Putamen (tissue), 1 donor: ENCODE data around the gene BPIFB1.

Experiments
- DNase-seq: peaks from one replicate; pipeline ENCODE4 v3.0.0-alpha.2; 2016; ENCODE audit warnings: low spot score

Gene BPIFB1

DNA sequence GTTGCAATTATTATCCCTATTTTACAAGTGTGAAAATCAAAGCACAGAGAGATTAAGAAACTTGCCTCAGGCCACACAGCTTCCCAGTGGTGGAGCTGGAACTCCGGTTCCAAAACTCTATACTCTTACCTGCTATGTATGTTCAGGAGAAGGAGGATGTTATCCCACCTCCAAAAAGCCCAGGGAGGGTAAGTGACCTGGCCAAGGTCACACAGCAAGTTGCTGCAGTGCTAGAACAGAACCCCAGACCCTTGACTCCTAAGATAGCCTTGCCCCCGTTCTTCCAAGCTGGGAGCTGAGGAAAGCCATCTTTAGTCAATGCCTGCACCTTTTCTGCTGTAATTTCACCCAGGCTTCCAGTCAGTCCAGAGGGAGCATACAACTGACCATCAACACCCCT is 42.3 kb downstream of the BPIFB1 start:
- DNase-seq = no peak

DNA sequence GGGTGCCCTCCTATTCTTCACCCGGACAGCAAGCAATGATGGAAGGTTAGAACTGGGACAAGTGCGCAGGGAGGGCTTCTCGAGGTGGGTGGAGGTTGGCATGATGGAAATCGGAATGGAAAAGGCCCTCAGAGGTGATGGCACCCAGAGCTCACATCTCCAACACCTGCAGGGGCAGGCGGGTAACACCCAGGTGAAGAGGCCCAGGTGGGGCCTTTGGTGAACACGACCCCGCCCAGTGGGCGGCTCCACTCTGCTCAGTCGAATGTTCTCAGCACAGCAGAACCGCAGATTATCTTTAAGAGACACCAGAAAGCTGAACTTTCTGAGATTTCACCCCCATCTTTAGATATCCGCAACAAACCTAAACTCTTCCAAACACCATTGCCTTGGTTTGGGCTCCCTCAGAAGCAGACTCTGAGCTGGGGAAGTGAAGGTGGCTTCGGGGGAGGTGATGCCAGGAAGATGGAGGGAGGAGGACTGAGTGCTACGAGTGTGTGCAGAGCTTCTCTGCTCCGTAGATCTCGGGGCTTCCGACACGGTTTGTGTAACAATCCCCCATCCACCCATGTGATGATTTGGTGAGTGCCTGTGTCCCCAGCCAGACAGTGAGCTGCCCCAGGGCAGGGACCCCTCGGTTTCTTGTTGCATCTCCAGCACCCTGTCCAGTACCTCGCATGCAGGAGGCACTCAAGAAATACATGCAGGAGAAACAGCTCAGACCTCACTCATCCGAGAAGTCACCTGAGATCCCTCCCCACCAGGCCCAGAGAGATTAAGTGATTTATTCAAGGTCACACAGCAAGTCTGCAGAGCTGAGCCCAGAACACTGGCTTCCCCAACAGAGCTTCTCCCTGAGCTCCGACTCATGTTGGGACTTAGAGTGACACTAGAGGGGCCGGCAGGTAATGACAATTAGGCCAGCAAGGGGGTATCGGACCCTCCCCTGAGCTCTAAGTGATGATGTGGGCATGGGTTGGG is 45.4 kb downstream of the BPIFB1 start:
- no peak for DNase-seq

DNA sequence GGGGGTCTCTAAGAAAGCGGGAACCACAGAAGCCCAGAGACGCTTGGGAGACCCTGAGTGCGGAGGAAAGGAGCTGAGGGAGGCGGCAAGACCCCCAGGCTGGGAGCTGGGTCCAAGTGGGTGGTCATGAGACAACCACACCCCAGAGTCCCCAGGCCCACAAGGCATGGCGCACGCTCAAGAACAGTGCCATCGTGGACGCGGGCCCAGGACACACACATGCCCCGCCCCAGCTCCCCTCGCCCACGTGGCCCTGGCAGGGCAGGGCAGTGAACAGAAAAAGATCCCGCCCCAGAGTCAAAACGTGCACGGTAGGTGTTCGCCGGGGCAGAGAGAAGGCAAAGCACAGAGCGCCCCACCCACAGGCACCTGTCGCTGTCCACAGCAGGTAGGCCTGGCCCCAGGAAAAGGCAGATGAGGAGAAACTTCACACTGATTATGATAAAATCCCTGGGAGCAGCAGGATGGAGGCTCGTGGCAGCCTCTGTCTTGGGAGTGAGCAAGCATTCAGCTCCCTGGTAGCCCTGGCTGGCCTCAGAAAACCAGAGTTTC is 50.0 kb downstream of the BPIFB1 start:
- no peak for DNase-seq

- DNase-seq = no peak
These were observed 50.6 kb downstream of the BPIFB1 start for GRCh38 chr20:33333616-33334015.

- DNase-seq = no peak
These were observed 51.1 kb downstream of the BPIFB1 start for GRCh38 chr20:33334111-33334510.

DNA sequence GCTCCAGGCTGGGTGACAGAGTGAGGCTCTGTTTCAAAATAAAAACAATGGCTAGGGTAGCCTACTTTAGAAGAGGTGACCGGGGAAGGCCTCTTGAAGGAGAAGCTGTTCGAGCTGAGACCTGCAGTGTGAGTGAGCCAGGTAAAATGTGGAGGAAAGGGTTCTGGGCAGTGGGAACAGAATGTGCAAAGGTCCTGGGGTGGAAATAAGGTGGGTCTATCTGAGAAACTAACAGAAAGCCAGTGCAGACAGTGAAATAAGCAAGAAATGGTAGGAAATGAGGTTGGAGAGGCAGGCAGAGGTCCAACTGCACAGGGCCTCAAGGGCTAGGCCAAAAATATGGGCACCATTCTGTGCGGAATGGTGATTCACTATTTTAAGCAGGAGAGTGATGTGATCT is 53.4 kb downstream of the BPIFB1 start:
- DNase-seq = no peak

GRCh38 chr20:33337119-33337518 is 54.1 kb downstream of the BPIFB1 start:
- no peak for DNase-seq

- DNase-seq = no peak
These were observed 54.6 kb downstream of the BPIFB1 start for GRCh38 chr20:33337531-33338165.

DNA sequence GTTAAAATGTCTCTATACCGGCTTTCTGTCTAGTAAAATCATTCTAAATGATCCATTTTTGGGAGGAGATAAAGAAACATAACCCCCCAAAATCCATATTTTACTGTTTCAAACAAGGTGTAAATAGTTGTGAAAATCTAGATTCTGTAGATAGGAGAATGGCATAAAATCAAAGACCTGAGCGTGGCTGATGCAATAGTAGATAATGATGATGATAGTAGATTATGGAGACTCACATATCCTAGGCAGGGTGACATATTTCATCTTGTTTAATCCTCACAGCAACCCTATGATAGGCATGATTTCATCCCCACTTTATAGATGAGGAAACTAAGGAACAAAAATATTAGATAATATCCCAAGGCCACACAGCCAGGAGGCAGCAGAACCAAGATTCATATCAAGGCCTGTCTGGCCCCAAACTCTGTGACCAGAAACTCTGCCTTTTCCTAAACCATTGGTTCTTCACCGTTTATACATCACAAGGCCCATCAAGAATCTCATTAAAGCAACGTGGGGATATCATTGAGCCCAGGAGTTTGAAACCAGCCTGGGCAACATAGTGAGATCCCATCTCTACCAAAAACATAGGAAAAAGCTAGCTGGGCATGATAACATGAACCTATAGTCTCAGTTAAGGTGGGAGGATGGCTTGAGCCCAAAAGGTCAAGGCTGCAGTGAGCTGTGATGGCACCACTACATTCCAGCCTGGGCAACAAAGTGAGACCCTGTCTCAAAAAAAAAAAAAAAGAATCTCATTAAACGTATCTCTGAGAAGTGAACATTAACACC is 55.6 kb downstream of the BPIFB1 start:
- DNase-seq = no peak

DNA sequence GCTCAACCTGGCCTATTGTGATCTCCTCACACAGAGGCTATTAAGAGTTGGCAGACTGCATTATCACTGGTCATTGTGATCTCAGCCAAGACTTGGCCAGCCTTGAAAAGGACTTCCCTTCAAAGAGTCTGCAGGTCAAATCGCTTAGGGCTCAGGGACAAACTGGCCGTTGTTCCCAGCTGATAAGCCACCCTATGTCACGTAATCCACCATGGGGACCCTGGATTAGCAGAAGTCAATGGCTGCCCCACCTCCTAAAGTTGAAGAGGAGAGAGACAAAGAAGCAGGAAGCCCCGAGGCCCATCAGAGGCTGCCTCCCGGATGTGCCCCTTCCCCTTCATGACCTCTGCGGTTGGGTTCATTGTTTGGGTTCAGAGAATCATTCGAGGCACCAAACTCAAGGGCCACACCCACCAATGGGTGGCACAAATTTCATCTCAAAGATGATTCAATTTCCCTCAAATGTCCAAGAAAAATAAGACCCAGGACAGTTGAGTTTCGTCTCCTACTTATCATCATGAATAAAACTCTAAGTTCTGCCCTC is 56.6 kb downstream of the BPIFB1 start:
- no peak for DNase-seq

- no peak for DNase-seq
These were observed 60.5 kb downstream of the BPIFB1 start for GRCh38 chr20:33343521-33343920.

DNA sequence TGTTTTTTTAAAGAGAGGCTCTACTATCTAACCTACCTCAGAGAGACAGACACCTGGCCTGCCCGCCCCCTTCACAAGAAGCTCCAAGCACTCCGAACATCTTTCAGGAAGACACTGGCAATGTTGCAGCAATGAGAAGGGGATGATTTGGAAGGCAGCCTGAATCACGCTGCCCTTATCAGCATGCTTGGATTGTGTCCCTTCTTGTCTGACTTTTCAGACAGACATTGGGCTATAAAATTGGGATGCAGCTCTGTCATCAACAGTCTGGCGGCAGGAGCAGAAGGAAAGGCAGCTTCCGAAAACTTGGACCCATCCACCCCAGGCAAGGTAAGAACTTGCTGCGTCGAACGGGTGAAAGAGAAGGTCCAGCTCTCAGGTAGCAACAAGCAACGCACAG is 62.3 kb downstream of the BPIFB1 start:
- DNase-seq = no peak

DNA sequence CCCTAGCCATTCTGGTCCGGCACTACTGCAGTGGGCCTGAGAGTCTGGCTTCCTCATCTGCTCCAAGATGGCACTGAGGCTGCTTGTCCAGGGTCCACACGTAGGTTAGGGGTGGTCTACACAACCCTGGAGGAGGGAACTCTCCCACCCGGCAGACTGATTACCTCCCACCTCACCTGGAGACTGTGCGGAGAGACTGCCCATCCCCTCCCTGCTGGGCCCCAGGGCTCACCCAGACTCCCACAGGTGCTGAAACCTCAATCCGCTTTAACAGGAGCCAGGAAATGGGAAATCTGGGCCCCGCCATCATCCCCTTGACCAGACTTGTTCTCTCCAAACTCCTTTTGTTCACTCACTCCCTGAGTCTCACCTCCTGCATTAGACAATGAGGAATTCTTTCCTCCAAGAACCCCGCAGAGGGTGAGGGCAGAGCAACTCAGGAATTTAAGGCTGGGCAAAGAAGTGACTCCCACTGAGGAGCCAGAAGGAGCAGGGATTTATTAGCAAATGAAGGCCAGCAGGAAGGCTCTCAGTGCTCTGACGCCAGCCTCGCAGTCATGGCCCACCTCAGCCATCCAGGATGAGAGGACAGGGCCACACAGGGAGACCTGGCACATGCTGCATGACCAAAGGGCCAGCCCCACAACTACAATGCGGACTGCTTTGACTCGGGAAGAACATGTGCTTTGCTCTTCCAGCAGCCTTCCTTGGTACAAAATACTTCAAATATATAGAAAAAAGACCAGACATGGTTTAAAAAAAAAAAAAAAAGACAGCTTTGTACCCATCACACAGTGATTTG is 65.3 kb downstream of the BPIFB1 start:
- no peak for DNase-seq

- no peak for DNase-seq
These were observed 66.5 kb downstream of the BPIFB1 start for GRCh38 chr20:33349493-33349892.

- no peak for DNase-seq
These were observed 68.7 kb downstream of the BPIFB1 start for GRCh38 chr20:33351696-33352095.

DNA sequence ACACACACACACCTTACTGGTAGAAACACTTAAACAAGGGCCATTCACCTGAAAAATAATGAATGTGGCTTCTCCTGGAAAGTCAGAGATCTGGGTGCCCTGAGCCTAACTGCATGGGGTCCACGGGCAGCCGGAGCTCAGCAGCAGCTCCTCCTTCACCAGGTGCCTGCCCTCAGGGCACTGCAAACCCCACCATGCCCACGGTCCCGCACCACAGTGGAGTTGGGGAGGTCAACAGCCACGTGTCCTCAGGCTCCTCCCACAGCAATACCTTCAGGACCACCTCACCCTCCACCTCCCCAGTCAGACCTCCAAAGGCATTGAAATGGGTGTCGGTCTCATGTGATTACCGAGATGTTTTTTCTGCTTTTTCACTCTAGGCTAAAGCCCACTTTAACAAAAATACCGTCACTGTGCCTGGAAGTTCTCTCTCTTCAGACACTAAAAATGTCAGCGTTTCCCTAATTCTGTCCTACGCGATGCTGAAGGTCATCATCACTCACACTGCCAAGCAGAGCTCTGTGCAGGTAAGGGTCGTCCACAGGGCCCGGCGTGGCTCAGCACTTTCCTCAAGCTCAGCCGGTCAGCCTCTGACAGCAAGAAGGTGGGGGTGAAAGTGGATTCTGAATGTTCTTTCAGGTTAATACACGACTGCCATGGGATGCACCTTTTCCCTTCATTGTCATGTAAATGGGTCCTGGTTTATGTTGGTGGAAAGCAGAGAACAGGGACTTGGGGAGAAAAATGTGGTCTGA is 69.4 kb downstream of the BPIFB1 start:
- no peak for DNase-seq

DNA sequence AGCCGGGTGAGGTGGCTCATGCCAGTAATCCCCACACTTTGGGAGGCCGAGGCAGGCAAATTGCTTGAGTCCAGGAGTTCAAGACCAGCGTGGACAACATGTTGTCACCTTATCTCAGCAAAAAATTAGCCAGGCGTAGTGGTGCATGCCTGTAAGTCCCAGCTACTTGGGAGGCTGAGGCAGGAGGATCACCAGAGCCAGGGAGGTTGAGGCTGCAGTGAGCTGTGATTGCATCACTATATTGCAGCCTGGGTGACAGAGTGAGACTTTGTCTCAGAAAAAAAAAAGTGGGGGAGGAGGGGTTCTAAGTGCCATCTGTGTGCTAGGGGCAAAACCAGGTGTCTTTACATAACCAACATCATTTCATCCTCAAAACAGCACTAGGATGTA is 70.0 kb downstream of the BPIFB1 start:
- DNase-seq = no peak
